ENCODE data around the gene MRPL37.

GRCh38 chr1:54227891-54228310 lies 27.9 kb downstream of the MRPL37 start:
- TF ChIP-seq CTCF (IDR thresholded peaks at IDR 0.05; ENCODE audit: low read depth, low read length) (no peak), EZH2phosphoT487 (IDR thresholded peaks at IDR 0.05; ENCODE audit: low read depth) (no peak)

Measured in OCI-LY3 (cell line).